SJCRH30 (cell line): Measurements from ENCODE around the gene TPK1. TPM values are rescaled to one million over a fixed set of nuclear protein-coding genes. Genes with fewer than 3 reads are reported as not detected.

ENCODE experiments used
- DNase-seq, 2 experiments: peaks; one replicate each; pipeline ENCODE4 v3.0.0-alpha.2; 2015 to 2020
- H3K27ac ChIP-seq: fragments of 250-450 bp; sonication (Bioruptor Pico); 2 replicates; pipeline ENCODE4 v1.5.1; 2020; ENCODE audit warnings: mild to moderate bottlenecking, moderate library complexity
- H3K27me3 ChIP-seq: fragments of 250-450 bp; sonication (Bioruptor Pico); 2 replicates; pipeline ENCODE4 v1.5.1; 2020; ENCODE audit warnings: mild to moderate bottlenecking, moderate library complexity
- H3K36me3 ChIP-seq: fragments of 250-450 bp; sonication (Bioruptor Pico); 2 replicates; pipeline ENCODE4 v1.5.1; 2020; ENCODE audit warnings: mild to moderate bottlenecking, moderate library complexity
- H3K4me1 ChIP-seq: fragments of 250-450 bp; sonication (Bioruptor Pico); 2 replicates; pipeline ENCODE4 v1.5.1; 2020; ENCODE audit warnings: mild to moderate bottlenecking, moderate library complexity
- H3K4me3 ChIP-seq: fragments of 250-450 bp; sonication (Bioruptor Pico); 2 replicates; pipeline ENCODE4 v1.5.1; 2020; ENCODE audit warnings: mild to moderate bottlenecking, moderate library complexity
- H3K9me3 ChIP-seq: fragments of 250-450 bp; sonication (Bioruptor Pico); replicated peaks from 2 replicates; pipeline ENCODE4 v1.5.1; 2020; ENCODE audit warnings: mild to moderate bottlenecking, moderate library complexity
- total RNA-seq: library from RNA; depleted of rRNA; stranded (reverse); fragments of >200 nt; shearing (Covaris generic); gene quantifications from 2 replicates; pipeline ENCODE4 v1.2.3, GENCODE V29; 2014

Gene TPK1
- total RNA-seq, 1 experiment from 2014 or later, result 2.4 TPM

GRCh38 chr7:144474800-144475615 is 360.8 kb downstream of the TPK1 start:
- Histone ChIP-seq H3K36me3 (no peaks in the 10 kb centered on the region), H3K27me3 (peaks cover 6% of the 10 kb centered on the region; the same call in 1 of the 2 replicates), H3K4me1 (no peaks in the 10 kb centered on the region), H3K27ac (no peak overlapping the region), H3K9me3 (no peaks in the 10 kb centered on the region), H3K4me3 (no peak overlapping the region)
- no peak for DNase-seq

GRCh38 chr7:144474363-144474762 is 361.5 kb downstream of the TPK1 start:
- Histone ChIP-seq H3K9me3 (no peaks in the 10 kb centered on the region), H3K27ac (no peak overlapping the region), H3K36me3 (no peaks in the 10 kb centered on the region), H3K4me1 (no peaks in the 10 kb centered on the region), H3K27me3 (peaks cover 6% of the 10 kb centered on the region; the same call in 1 of the 2 replicates), H3K4me3 (no peak overlapping the region)
- DNase-seq, result no peak

DNA sequence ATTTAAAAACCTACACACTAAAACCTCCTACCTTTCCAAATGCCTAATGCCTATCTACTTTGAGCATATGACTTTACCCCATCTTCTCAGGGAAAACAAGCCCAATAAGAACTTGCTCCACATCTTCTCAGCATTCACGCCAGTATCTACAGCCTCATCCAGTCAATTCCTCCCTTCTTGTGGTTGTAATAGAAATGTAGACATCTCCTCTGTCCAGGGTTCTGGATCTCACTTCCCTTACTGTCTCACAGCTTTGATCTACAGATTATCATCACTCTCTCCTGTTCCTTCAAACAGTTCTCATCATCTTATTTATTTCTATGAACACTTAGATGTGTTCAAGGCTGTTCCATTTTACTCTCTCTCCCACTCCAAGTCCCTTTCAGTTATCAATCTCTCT is 361.9 kb downstream of the TPK1 start:
- no peaks in the 10 kb centered on the region for H3K4me1 ChIP-seq
- no peak overlapping the region for H3K4me3 ChIP-seq
- H3K36me3 ChIP-seq, result no peaks in the 10 kb centered on the region
- peaks cover 6% of the 10 kb centered on the region; the same call in 1 of the 2 replicates for H3K27me3 ChIP-seq
- no peaks in the 10 kb centered on the region for H3K9me3 ChIP-seq
- DNase-seq, result no peak
- no peak overlapping the region for H3K27ac ChIP-seq

DNA sequence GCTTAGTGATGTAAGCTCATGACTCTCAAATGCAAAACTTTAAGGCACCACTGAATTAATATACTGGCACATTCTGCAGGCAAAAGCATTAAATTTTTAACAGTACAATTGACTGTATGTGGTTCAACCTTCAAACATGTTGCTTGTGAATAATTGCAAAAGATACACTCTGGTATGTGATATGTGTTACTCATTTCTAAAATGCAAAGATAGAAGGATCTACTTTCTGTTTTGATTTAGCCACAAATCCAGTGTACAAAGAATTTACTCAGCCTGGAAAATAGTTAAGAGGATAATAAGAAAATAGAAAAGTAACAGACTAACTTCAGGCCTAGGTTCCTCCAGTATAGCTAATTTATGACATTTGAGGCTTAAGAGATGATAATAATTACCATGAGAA is 365.8 kb downstream of the TPK1 start:
- H3K27me3 ChIP-seq, result no peaks in the 10 kb centered on the region
- H3K36me3 ChIP-seq, result no peaks in the 10 kb centered on the region
- no peak overlapping the region for H3K27ac ChIP-seq
- H3K4me1 ChIP-seq, result no peaks in the 10 kb centered on the region
- no peaks in the 10 kb centered on the region for H3K9me3 ChIP-seq
- no peak overlapping the region for H3K4me3 ChIP-seq
- DNase-seq, result no peak

- Histone ChIP-seq H3K27me3 (no peaks in the 10 kb centered on the region), H3K4me1 (no peaks in the 10 kb centered on the region), H3K4me3 (no peak overlapping the region), H3K27ac (no peak overlapping the region), H3K36me3 (no peaks in the 10 kb centered on the region), H3K9me3 (no peaks in the 10 kb centered on the region)
- DNase-seq, result no peak
These were observed 366.7 kb downstream of the TPK1 start for GRCh38 chr7:144468990-144469732.

DNA sequence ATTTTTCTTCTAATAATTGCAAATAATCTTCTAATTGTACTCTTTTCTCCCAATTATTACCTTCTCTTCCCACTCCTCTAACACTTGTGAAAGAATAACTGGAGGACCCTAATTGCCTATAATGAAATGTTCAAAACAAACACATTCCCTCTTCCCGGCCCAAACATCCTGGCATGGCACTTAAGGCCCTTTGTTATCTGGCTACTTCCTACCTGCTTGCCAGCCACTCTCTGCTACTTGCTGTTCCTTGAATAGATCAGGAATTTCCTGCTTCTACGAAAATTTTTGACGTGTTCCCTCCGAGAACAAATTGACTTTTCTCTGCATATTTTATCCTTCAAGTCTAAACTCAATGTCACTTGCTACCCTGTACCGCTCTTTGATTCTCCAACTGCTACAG is 376.2 kb downstream of the TPK1 start:
- Histone ChIP-seq H3K4me1 (no peaks in the 10 kb centered on the region), H3K9me3 (no peaks in the 10 kb centered on the region), H3K36me3 (no peaks in the 10 kb centered on the region), H3K4me3 (no peak overlapping the region), H3K27me3 (peaks cover 6% of the 10 kb centered on the region; the same call in 1 of the 2 replicates), H3K27ac (no peak overlapping the region)
- DNase-seq, result no peak

DNA sequence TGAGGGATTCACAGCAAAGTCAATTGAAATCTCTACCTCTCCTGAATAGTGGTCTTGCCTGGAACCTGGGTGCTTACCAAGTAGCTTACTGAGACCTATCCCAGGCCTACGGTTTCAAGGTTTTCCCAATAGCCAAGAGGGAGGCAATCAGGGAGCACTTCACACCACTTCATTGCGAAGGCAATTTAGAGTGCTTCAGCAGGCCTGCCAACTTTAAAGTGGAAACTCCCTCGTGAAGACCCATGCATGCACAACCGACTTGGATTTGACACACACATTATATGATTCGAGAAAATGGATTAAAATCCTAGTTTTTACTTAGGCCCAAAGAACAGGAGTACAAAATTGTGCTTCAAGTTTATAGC is 380.8 kb downstream of the TPK1 start:
- Histone ChIP-seq H3K4me1 (no peaks in the 10 kb centered on the region), H3K36me3 (no peaks in the 10 kb centered on the region), H3K27ac (no peak overlapping the region), H3K9me3 (no peaks in the 10 kb centered on the region), H3K4me3 (no peak overlapping the region), H3K27me3 (peaks cover 4% of the 10 kb centered on the region)
- no peak for DNase-seq

- Histone ChIP-seq H3K27ac (no peak overlapping the region), H3K4me3 (no peak overlapping the region), H3K9me3 (no peaks in the 10 kb centered on the region), H3K4me1 (no peaks in the 10 kb centered on the region), H3K27me3 (peaks cover 8% of the 10 kb centered on the region), H3K36me3 (no peaks in the 10 kb centered on the region)
- peak in 1 of 2 experiments; percentile 8 for DNase-seq
These were observed 381.4 kb downstream of the TPK1 start for GRCh38 chr7:144454256-144455039.

DNA sequence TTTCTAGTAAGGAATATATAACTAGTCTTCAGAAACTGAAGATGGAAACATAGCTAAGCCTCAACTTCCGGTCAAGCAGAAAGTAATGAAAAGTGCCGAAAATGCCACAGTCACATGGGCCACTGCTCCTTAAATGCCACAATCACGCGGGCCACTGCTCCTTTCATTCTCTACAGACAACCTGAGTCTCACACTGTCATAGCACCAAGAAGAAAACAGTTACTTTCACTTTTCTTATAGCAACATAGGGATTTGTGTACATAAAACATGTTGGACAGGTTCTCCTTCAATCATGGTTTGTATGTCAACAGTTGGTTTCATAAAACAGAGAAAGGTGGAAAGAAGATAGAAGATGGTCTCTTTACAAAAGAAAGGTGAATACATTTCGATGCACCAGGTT is 383.8 kb downstream of the TPK1 start:
- no peak for DNase-seq
- Histone ChIP-seq H3K27me3 (peaks cover 8% of the 10 kb centered on the region; the same call in 1 of the 2 replicates), H3K4me1 (no peaks in the 10 kb centered on the region), H3K4me3 (no peak overlapping the region), H3K9me3 (no peaks in the 10 kb centered on the region), H3K27ac (no peak overlapping the region), H3K36me3 (no peaks in the 10 kb centered on the region)

DNA sequence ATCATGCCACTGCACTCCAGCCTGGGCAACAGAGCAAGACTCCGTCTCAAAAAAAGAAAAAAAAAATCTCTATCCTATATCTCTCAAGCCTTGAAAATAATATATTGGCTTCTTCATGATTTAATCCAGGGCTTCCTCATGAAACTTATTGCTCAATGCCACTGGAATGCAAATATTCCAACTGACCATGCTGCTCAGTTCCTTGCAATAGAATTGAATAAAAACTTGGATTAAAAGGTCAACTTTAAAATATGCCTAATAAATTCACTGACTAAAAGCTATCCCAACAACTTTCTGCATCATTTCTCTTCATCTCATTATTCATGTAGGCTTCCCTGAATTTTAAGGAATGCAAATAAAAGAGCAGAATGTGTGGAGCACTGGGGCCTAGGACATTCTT is 390.3 kb downstream of the TPK1 start:
- no peak for DNase-seq
- Histone ChIP-seq H3K27ac (no peak overlapping the region), H3K4me3 (no peak overlapping the region), H3K36me3 (no peaks in the 10 kb centered on the region), H3K9me3 (no peaks in the 10 kb centered on the region), H3K27me3 (peaks cover 17% of the 10 kb centered on the region; the same call in 1 of the 2 replicates), H3K4me1 (no peaks in the 10 kb centered on the region)

GRCh38 chr7:144439717-144440205 is 396.1 kb downstream of the TPK1 start:
- Histone ChIP-seq H3K4me1 (no peaks in the 10 kb centered on the region), H3K36me3 (no peaks in the 10 kb centered on the region), H3K9me3 (no peaks in the 10 kb centered on the region), H3K27me3 (peaks cover 3% of the 10 kb centered on the region; the same call in 1 of the 2 replicates), H3K27ac (no peak overlapping the region), H3K4me3 (no peak overlapping the region)
- DNase-seq, result no peak

- no peak overlapping the region for H3K27ac ChIP-seq
- no peak overlapping the region for H3K4me3 ChIP-seq
- no peaks in the 10 kb centered on the region for H3K36me3 ChIP-seq
- DNase-seq, result no peak
- H3K27me3 ChIP-seq, result peaks cover 1% of the 10 kb centered on the region; the same call in 1 of the 2 replicates
- H3K4me1 ChIP-seq, result no peaks in the 10 kb centered on the region
- H3K9me3 ChIP-seq, result no peaks in the 10 kb centered on the region
These were observed 397.1 kb downstream of the TPK1 start for GRCh38 chr7:144438759-144439158.

DNA sequence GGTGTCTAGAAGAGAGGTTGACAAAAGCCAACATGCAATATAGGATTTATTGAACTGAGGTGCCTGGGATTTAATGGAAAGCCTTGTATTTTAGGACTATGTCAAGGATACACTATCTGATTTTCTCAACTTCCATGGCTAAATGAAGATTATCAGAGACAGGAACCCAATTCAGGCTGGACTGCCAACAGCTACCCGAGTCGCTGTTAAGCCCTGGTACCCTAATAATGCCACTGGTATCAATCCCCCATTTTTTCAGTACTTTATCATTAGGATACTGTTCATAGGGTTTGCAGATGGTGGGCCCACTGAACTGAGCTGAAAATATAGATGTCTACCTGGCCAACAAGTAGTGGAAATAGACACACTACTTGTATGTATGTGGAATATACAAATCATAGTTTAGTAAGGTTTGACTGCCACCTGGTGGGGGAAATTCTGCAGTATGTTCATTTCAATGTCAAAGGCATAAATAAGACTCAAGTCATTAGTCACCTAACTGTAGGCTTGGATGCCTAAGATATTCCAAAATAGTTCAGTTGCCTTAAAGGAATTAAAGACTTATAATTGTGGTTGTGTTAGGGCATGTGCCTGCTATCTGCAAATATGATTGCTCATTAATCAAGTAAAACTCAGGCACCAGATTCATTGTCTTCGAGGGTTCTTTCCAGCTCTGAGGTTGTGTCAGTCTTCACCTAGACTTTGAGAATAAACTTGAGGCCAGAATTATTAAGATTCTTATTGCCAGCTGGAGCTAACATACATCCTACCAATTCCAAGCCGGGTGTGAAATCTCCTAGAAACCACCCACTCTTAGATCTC is 398.3 kb downstream of the TPK1 start:
- H3K4me1 ChIP-seq, result no peaks in the 10 kb centered on the region
- H3K9me3 ChIP-seq, result no peaks in the 10 kb centered on the region
- peak; percentile 38 to 60 for DNase-seq
- peaks cover 4% of the 10 kb centered on the region; the same call in 1 of the 2 replicates for H3K27me3 ChIP-seq
- no peak overlapping the region for H3K4me3 ChIP-seq
- H3K36me3 ChIP-seq, result no peaks in the 10 kb centered on the region
- H3K27ac ChIP-seq, result no peak overlapping the region

DNA sequence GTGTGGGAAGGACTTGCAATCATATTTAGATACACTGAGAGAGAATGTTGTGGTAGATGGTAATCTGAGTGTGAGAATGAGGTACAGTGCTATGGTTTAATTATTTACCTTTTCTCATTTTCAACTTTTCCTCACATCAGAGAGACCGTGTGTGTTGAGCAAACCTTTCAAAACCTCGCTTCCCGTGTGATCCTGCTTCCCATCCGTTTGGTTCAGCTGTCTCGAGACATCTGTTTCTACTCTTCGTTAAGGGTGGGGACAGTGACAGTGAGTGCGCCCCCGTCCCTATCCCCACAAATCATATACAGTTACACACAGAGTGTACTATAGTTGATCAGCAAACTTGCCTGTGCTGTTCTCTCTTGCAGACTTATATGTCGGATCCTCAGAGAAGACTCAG is 399.4 kb downstream of the TPK1 start:
- H3K4me1 ChIP-seq, result no peaks in the 10 kb centered on the region
- DNase-seq, result no peak
- H3K4me3 ChIP-seq, result no peak overlapping the region
- no peaks in the 10 kb centered on the region for H3K36me3 ChIP-seq
- H3K27ac ChIP-seq, result no peak overlapping the region
- H3K9me3 ChIP-seq, result no peaks in the 10 kb centered on the region
- peaks cover 4% of the 10 kb centered on the region; the same call in 1 of the 2 replicates for H3K27me3 ChIP-seq
